K562 (cell line): ENCODE results near the gene NUP88. TPM values are rescaled to one million over a fixed set of nuclear protein-coding genes. Genes with fewer than 3 reads are reported as not detected.

Source experiments
- ATAC-seq: fragments of 200-7000 bp; cut with Tn5 transposase; 3 replicates; pipeline ENCODE4 v1.9.1; 2020; ENCODE audit warnings: moderate library complexity
- BruUV-seq: library from RNA; stranded (reverse); fragments of 400-500 nt; replicated peaks from 2 replicates; lab custom pipeline; 2021; lab: Mats Ljungman, UMichigan
- CTCF ChIA-PET: fragments of 300-600 bp; formaldehyde crosslinking; extraction: SDS; loops from one replicate; lab custom pipeline; 2021; ENCODE audit warnings: low intra/inter-chr PET ratio; lab: Yijun Ruan, JAX
- POLR2A ChIA-PET: fragments of 300-600, 350-650 bp; sonication (Branson Sonifier 250); formaldehyde crosslinking; extraction: SDS; loops from one replicate; lab custom pipeline; 2021; ENCODE audit warnings: antibody characterized with exemption, inconsistent platforms; lab: Yijun Ruan, JAX
- DNase-seq, 4 experiments: peaks; one replicate each; pipeline versions ENCODE4 v3.0.0 to v3.0.0-alpha.2; 2011 to 2018; ENCODE audit warnings: low spot score in 3 of 4, mixed read lengths in 3 of 4; ENCODE audit errors: extremely low read depth in 1 of 4
- FAIRE-seq: peaks from 2 replicates; lab custom pipeline; 2011; peaks lifted over from hg19 to GRCh38; lab: Jason Lieb, UNC
- H2AFZ ChIP-seq: 2 replicates; pipeline ENCODE4 v1.6.0; 2011; ENCODE audit warnings: low read depth, low read length, control low read depth, inconsistent platforms
- H3K27ac ChIP-seq: fragments of 200-600 bp; 3 replicates; pipeline ENCODE4 v1.8.0; 2011; ENCODE audit warnings: low read depth, mild to moderate bottlenecking, control low read depth, inconsistent platforms, low read length, moderate library complexity, mixed read lengths; ENCODE audit errors: extremely low read depth
- H3K27me3 ChIP-seq, 2 experiments: fragments of 300-600 bp in 1 of 2; 2 replicates in 1 of 2; 3 replicates in 1 of 2; pipeline versions ENCODE4 v1.6.0 to v1.8.0; 2011; ENCODE audit warnings: inconsistent platforms in 2 of 2, low read length in 2 of 2, mild to moderate bottlenecking in 1 of 2, mixed read lengths in 1 of 2, moderate library complexity in 1 of 2; ENCODE audit not compliant: control insufficient read depth in 2 of 2, insufficient read depth in 2 of 2
- H3K36me3 ChIP-seq: fragments of 300-600 bp; 3 replicates; pipeline ENCODE4 v1.8.0; 2011; ENCODE audit warnings: mild to moderate bottlenecking, low read length, inconsistent platforms; ENCODE audit not compliant: control insufficient read depth, insufficient read depth
- H3K4me1 ChIP-seq, 2 experiments: fragments of 200-600 bp in 1 of 2; replicated peaks in 1 of 2; 2 replicates in 1 of 2; 3 replicates in 1 of 2; pipeline versions ENCODE4 v1.5.1 to v1.8.0; 2011; ENCODE audit warnings: inconsistent platforms in 2 of 2, low read length in 2 of 2, mild to moderate bottlenecking in 1 of 2, mixed read lengths in 1 of 2, moderate library complexity in 1 of 2; ENCODE audit not compliant: control insufficient read depth in 2 of 2, insufficient read depth in 2 of 2
- H3K4me2 ChIP-seq: 2 replicates; pipeline ENCODE4 v1.6.1; 2011; ENCODE audit warnings: low read length, control low read depth, inconsistent platforms, mixed read lengths; ENCODE audit not compliant: insufficient read depth
- H3K4me3 ChIP-seq: fragments of 200-600 bp; sonication (generic), shearing (Covaris generic); 2 replicates; pipeline ENCODE4 v1.5.1; 2016; ENCODE audit warnings: control low read depth, inconsistent platforms
- H3K79me2 ChIP-seq: fragments of 200-600 bp; 3 replicates; pipeline ENCODE4 v1.8.0; 2011; ENCODE audit warnings: low read length, inconsistent platforms; ENCODE audit not compliant: control insufficient read depth, insufficient read depth
- H3K9ac ChIP-seq, 2 experiments: 2 replicates each; pipeline versions ENCODE4 v1.6.0 to v1.6.1; 2011; ENCODE audit warnings: low read depth in 2 of 2, low read length in 2 of 2, control low read depth in 1 of 2, inconsistent platforms in 1 of 2, mild to moderate bottlenecking in 1 of 2, mixed read lengths in 1 of 2; ENCODE audit not compliant: insufficient read depth in 1 of 2
- H3K9me1 ChIP-seq: one replicate; pipeline ENCODE4 v1.6.0; 2011; ENCODE audit warnings: inconsistent platforms, mild to moderate bottlenecking, low read length, moderate library complexity; ENCODE audit not compliant: control insufficient read depth, insufficient read depth
- H3K9me3 ChIP-seq: replicated peaks from 2 replicates; pipeline ENCODE4 v1.5.1; 2011; ENCODE audit warnings: low read depth, low read length, inconsistent platforms; ENCODE audit not compliant: control insufficient read depth, insufficient read depth
- H4K20me1 ChIP-seq: replicated peaks from 2 replicates; pipeline ENCODE4 v1.6.1; 2011; ENCODE audit warnings: low read length, inconsistent platforms, mixed read lengths; ENCODE audit not compliant: control insufficient read depth, insufficient read depth
- CBFB ChIP-seq: sonication (generic); formaldehyde crosslinking; IDR thresholded peaks from 2 replicates; pipeline ENCODE4 v1.4.0; 2020; ENCODE audit warnings: mild to moderate bottlenecking, missing genetic modification reagents
- COPS2 ChIP-seq: fragments of 450-650 bp; conservative IDR thresholded peaks from 2 replicates; pipeline ENCODE4 v1.6.1; 2016; ENCODE audit warnings: mild to moderate bottlenecking, moderate library complexity
- KLF10 ChIP-seq: fragments of 250-450 bp; sonication (Bioruptor Pico); IDR thresholded peaks from 2 replicates; pipeline ENCODE4 v1.6.1; 2021; ENCODE audit warnings: matching md5 sums
- NONO ChIP-seq, 2 experiments: fragments of 200-400 bp in 1 of 2; fragments of 450-650 bp in 1 of 2; formaldehyde crosslinking in 1 of 2; IDR thresholded peaks; 2 replicates each; pipeline ENCODE4 v1.6.1; 2017; ENCODE audit warnings: low read depth in 2 of 2, mild to moderate bottlenecking in 2 of 2, moderate library complexity in 2 of 2, low read length in 1 of 2
- POLR3G ChIP-seq: IDR thresholded peaks from 2 replicates; pipeline ENCODE4 v1.6.1; 2011; ENCODE audit not compliant: insufficient read length, insufficient replicate concordance; ENCODE audit errors: extremely low read depth
- RAD51 ChIP-seq: fragments of 450-650 bp; IDR thresholded peaks from 2 replicates; pipeline ENCODE4 v1.7.1; 2016; ENCODE audit warnings: low read depth, mild to moderate bottlenecking, borderline replicate concordance
- ZNF274 ChIP-seq: IDR thresholded peaks from 2 replicates; pipeline ENCODE4 v1.6.1; 2011; ENCODE audit warnings: low read depth, mild to moderate bottlenecking, low read length, moderate library complexity, borderline replicate concordance
- ZNF584 ChIP-seq: fragments of 200-800 bp; sonication (Bioruptor generic); IDR thresholded peaks from 2 replicates; pipeline ENCODE4 v1.6.1; 2016; ENCODE audit warnings: low read depth, mild to moderate bottlenecking, missing genetic modification characterization, missing compliant biosample characterization
- ZZZ3 ChIP-seq: fragments of 450-650 bp; IDR thresholded peaks from 2 replicates; pipeline ENCODE4 v1.6.1; 2016; ENCODE audit warnings: antibody characterized with exemption, mild to moderate bottlenecking, moderate library complexity
- WGBS: fragments of 100-300 bp; shearing (Covaris generic); methylation state at CpG from one replicate; pipeline ENCODE4 v1.1.6; 2016; ENCODE audit warnings: low coverage, mixed read lengths; ENCODE audit not compliant: insufficient coverage; ENCODE audit errors: missing lambda C conversion rate; 5-methylcytosine and 5-hydroxymethylcytosine counted together
- in situ Hi-C: fragments of 300-500 bp; cut with MboI; formaldehyde crosslinking; loops from 4 replicates; pipeline ENCODE4 v1.15.0; 2018; ENCODE audit warnings: inconsistent platforms, mixed read lengths
- intact Hi-C: fragments of 100-400 bp; cut with micrococcal nuclease; formaldehyde crosslinking; loops from 2 replicates; pipeline ENCODE4 v1.14.2; 2022
- polyA plus RNA-seq, 8 experiments: library from polyadenylated mRNA; depleted of rRNA in 4 of 8; stranded (reverse) in 5 of 8; unstranded in 3 of 8; fragments of >200 nt; fragmentation: Nextera tagmentation in 2 of 8; fragmentation: Illumina TruSeq in 1 of 8; extraction: Ambion mirVana in 2 of 8; extraction: Trizol in 1 of 8; gene quantifications; 2 replicates each; pipeline versions ENCODE4 v1.2.1 to v1.2.3, GENCODE V29; 2011 to 2014; ENCODE audit warnings: inconsistent platforms in 1 of 8, missing spikeins in 1 of 8
- total RNA-seq, 7 experiments: library from RNA; depleted of rRNA in 6 of 7; stranded (reverse); fragments of >200 nt in 6 of 7; fragmentation: Illumina TruSeq in 2 of 7; extraction: Trizol in 2 of 7; gene quantifications; 2 replicates each; pipeline versions ENCODE4 v1.2.1 to v1.2.3, GENCODE V29; 2011 to 2021; ENCODE audit warnings: low replicate concordance in 1 of 7

NUP88 gene
- total and polyA plus RNA-seq, 9 of the 15 experiments (the other 6 are each of a cell fraction or from before 2014, with no cell fraction given) = 59.9 to 160 (median 119) TPM

GRCh38 chr17:5362162-5362811 lies 57.2 kb downstream of the NUP88 start:
- H3K4me2 ChIP-seq = no peak overlapping the region
- H3K9me3 ChIP-seq = no peaks in the 10 kb centered on the region
- FAIRE-seq = no peak
- H2AFZ ChIP-seq = no peak overlapping the region
- CTCF ChIA-PET = no interaction called here
- in situ Hi-C loops = no loop called here
- ATAC-seq = no peak
- 81% methylated on average over 7 of the region's 7 CpGs for WGBS
- H4K20me1 ChIP-seq = no peaks in the 10 kb centered on the region
- H3K27me3 ChIP-seq = no peaks in the 10 kb centered on the region
- TF ChIP-seq KLF10 (CRISPR knock-in tag) = no peak
- no peak for TF ChIP-seq CBFB (CRISPR knock-in tag)
- no peak for TF ChIP-seq ZNF274
- TF ChIP-seq COPS2 = no peak
- TF ChIP-seq NONO (IDR thresholded peaks at IDR 0.05; ENCODE audit: low read depth in 2 of 2, low read length in 1 of 2) = no peak
- no peak for TF ChIP-seq POLR3G
- no peak for TF ChIP-seq ZNF584
- no peak for TF ChIP-seq RAD51
- TF ChIP-seq ZZZ3 = no peak
- no peak for DNase-seq
- H3K9me1 ChIP-seq = no peaks in the 10 kb centered on the region
- H3K4me1 ChIP-seq = no peaks in the 10 kb centered on the region
- intact Hi-C loops = no loop called here
- peaks cover 53% of the 10 kb centered on the region; the same call in 2 of the 3 replicates for H3K36me3 ChIP-seq
- no TSS peak for BruUV-seq
- no peak overlapping the region for H3K27ac ChIP-seq
- H3K79me2 ChIP-seq = no peaks in the 10 kb centered on the region
- H3K9ac ChIP-seq = no peak overlapping the region
- H3K4me3 ChIP-seq = no peak overlapping the region
- POLR2A ChIA-PET = interaction anchor here (1.0 kb wide), 1 partner anchor 25 kb away, joined by 3 read pairs; no protein-coding TSS in a partner anchor
